ENCODE results near the gene KLF13. TPM values are rescaled to one million over a fixed set of nuclear protein-coding genes. Genes with fewer than 3 reads are reported as not detected.

Gene KLF13
- total and polyA plus RNA-seq, 2 donors (not counting 1 experiment from before 2014, with no cell fraction given), result 65.5 to 140 TPM

DNA sequence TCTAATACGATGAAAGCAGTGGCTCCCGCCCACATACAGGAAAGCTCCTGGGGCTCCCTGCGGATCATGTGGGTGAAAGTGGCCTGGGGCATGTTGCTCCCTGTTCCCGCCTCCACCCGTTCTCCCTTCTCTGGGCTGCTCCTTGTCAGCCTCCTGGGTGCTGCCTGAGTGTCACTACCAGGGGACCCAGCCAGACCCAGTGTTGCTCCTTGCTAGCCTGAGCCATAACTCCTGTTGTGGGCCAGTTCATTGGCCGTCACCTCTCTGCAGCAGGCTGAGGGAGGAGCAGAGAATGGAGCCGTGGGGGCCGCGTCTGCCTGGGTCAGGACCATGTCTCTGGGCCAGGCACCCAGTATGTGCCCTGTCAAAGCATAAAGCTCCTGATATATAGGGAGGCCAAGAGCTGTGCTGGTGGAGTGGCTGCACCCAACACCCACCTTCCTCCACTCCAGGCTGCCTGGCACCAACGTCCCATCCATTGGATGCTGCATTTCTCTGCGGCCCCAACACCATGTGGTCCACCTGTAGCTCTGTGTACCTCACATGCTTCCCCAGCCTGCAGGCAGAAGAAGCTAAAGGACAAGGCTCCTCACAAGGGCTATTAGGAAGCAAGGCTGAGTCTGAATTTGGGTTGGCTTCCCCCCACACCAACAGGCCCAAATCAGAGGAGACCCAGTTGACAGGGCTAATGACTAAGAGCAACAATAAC, 40.5 kb downstream of the KLF13 start:
- Histone ChIP-seq H3K4me1 (ENCODE audit: control insufficient read depth in 2 of 2, insufficient read depth in 2 of 2, low read length in 2 of 2) (peaks cover 75 to 78% of the 10 kb centered on the region in 2 donors), H3K27me3 (replicated peaks in 1 of 4; ENCODE audit: control extremely low read depth in 1 of 4, control insufficient read depth in 3 of 4, insufficient read depth in 4 of 4, low read length in 3 of 4) (no peaks in the 10 kb centered on the region), H3K4me2 (replicated peaks; ENCODE audit: low read depth, low read length, poor library complexity, severe bottlenecking) (peak overlapping the region; percentile 55), H3K36me3 (replicated peaks in 1 of 2; ENCODE audit: control extremely low read depth in 1 of 2, control insufficient read depth in 1 of 2, extremely low read depth in 1 of 2, insufficient read depth in 2 of 2, low read length in 1 of 2) (peaks cover 0 to 16% of the 10 kb centered on the region in 2 experiments), H3K9ac (ENCODE audit: low read length) (no peak overlapping the region), H3K79me2 (ENCODE audit: control insufficient read depth, insufficient read depth, low read length) (peaks cover 100% of the 10 kb centered on the region), H3K27ac (ENCODE audit: low read length in 2 of 2) (peak overlapping the region; percentile 14 to 30), H3K4me3 (ENCODE audit: control extremely low read depth in 1 of 5, extremely low read depth in 1 of 5, insufficient read depth in 1 of 5, low read depth in 2 of 5, low read length in 4 of 5) (no peak overlapping the region), H3K9me3 (ENCODE audit: control extremely low read depth in 1 of 3, control insufficient read depth in 2 of 3, insufficient read depth in 1 of 3, low read length in 2 of 3) (peaks cover 0 to 6% (median 6%) of the 10 kb centered on the region in 3 donors), H2AFZ (ENCODE audit: insufficient read depth, low read depth, low read length, poor library complexity, severe bottlenecking) (no peak overlapping the region), H4K20me1 (ENCODE audit: control insufficient read depth, insufficient read depth, low read length, poor library complexity, severe bottlenecking) (peaks cover 89% of the 10 kb centered on the region)
- Mint-ChIP-seq H3K27me3 (no peaks in the 10 kb centered on the region), H3K27ac (peak overlapping the region; percentile 79), H3K4me1 (peaks cover 92% of the 10 kb centered on the region), H3K4me3 (peak overlapping the region; percentile 21), H3K9me3 (ENCODE audit: insufficient read depth) (no peaks in the 10 kb centered on the region)
- POLR2A ChIA-PET, result interaction anchor here (1.6 kb wide), 1 partner anchor 41 kb away, joined by 7 read pairs; the partner anchor contains the start of gene KLF13
- CTCF ChIA-PET, result interaction anchor here (0.8 to 14.4 kb wide), 16 partner anchors 11 to 155 kb away, joined by 3 to 133 read pairs (median 4); no protein-coding TSS in a partner anchor
- no peak for TF ChIP-seq EZH2 (IDR thresholded peaks at IDR 0.05; ENCODE audit: borderline replicate concordance, insufficient read depth, low read depth, low read length, poor library complexity, severe bottlenecking)
- TF ChIP-seq, protein P1, sequence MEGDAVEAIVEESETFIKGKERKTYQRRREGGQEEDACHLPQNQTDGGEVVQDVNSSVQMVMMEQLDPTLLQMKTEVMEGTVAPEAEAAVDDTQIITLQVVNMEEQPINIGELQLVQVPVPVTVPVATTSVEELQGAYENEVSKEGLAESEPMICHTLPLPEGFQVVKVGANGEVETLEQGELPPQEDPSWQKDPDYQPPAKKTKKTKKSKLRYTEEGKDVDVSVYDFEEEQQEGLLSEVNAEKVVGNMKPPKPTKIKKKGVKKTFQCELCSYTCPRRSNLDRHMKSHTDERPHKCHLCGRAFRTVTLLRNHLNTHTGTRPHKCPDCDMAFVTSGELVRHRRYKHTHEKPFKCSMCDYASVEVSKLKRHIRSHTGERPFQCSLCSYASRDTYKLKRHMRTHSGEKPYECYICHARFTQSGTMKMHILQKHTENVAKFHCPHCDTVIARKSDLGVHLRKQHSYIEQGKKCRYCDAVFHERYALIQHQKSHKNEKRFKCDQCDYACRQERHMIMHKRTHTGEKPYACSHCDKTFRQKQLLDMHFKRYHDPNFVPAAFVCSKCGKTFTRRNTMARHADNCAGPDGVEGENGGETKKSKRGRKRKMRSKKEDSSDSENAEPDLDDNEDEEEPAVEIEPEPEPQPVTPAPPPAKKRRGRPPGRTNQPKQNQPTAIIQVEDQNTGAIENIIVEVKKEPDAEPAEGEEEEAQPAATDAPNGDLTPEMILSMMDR (IDR thresholded peaks at IDR 0.05), result no peak
- intact Hi-C loops (cut with micrococcal nuclease), result loop anchor here (10.0 kb wide), 1 partner anchor 362 kb away; no protein-coding TSS in a partner anchor
- ATAC-seq (ENCODE audit: low read depth), result no peak
- DNase-seq, result no peak
- WGBS (ENCODE audit: insufficient coverage), result 96% methylated on average over 11 of the region's 11 CpGs

Measured in B cell (primary cell).